Astrocyte of the spinal cord (primary cell): ENCODE measurements around the gene XRCC5.

Experiments used
- DNase-seq: peaks from one replicate; pipeline ENCODE4 v3.0.0; 2011; ENCODE audit warnings: low read depth, low spot score
- H3K4me3 ChIP-seq: 2 replicates; pipeline ENCODE4 v1.5.1; 2011; ENCODE audit warnings: low read depth, mild to moderate bottlenecking, low read length, moderate library complexity
- in situ Hi-C: cut with HindIII; loops from 2 replicates; pipeline ENCODE4 v1.10.0; 2017; ENCODE audit warnings: low sequenced_read_pairs
- TF ChIP-seq, protein P1 (sequence below): IDR thresholded peaks from 2 replicates; pipeline ENCODE4 v1.5.1; 2012; ENCODE audit warnings: low read depth, mild to moderate bottlenecking, low read length, inconsistent platforms

The XRCC5 gene

DNA sequence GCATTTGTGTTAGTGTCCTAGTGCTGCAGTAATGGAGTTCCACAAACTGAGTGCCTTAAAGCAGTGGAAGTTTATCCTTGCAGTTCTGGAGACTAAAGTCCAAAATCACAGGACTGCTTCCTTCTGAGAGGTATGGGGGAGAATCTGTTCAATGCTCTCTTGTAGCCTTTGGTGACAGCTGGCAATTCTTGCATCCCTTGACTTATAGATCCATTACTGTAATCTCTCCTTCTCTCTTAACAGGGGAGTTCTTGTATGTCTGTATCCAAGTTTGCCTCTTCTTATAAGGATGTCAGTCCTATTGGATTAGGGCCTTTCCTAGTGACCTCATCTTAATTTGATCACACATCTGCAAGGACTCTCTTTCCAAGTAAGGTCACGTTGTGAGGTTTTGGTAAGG is 69.9 kb downstream of the XRCC5 start:
- in situ Hi-C loops, result no loop called here
- TF ChIP-seq, protein P1, sequence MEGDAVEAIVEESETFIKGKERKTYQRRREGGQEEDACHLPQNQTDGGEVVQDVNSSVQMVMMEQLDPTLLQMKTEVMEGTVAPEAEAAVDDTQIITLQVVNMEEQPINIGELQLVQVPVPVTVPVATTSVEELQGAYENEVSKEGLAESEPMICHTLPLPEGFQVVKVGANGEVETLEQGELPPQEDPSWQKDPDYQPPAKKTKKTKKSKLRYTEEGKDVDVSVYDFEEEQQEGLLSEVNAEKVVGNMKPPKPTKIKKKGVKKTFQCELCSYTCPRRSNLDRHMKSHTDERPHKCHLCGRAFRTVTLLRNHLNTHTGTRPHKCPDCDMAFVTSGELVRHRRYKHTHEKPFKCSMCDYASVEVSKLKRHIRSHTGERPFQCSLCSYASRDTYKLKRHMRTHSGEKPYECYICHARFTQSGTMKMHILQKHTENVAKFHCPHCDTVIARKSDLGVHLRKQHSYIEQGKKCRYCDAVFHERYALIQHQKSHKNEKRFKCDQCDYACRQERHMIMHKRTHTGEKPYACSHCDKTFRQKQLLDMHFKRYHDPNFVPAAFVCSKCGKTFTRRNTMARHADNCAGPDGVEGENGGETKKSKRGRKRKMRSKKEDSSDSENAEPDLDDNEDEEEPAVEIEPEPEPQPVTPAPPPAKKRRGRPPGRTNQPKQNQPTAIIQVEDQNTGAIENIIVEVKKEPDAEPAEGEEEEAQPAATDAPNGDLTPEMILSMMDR, result no peak
- H3K4me3 ChIP-seq, result no peak overlapping the region
- no peak for DNase-seq

DNA sequence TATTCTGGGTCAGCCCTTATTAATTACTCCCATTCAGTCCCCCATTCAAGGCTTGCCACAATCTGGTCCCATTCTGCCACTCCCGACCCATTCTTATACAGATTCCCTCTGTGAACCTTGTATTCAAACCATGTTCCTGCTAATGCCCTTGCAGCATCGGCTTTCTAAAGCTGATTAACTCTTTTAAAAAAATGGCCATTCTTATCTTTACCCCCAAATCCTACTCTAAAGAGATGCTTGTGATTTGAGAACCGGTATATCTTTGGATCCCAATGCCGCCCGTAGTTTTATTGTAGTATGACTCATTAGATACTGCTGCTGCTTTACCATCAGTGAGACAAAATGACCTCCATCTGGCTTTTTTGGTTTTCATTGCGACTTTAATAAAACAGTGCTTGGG is 72.2 kb downstream of the XRCC5 start:
- DNase-seq, result peak; percentile 17
- H3K4me3 ChIP-seq, result no peak overlapping the region
- TF ChIP-seq, protein P1, result no peak
- in situ Hi-C loops, result no loop called here

DNA sequence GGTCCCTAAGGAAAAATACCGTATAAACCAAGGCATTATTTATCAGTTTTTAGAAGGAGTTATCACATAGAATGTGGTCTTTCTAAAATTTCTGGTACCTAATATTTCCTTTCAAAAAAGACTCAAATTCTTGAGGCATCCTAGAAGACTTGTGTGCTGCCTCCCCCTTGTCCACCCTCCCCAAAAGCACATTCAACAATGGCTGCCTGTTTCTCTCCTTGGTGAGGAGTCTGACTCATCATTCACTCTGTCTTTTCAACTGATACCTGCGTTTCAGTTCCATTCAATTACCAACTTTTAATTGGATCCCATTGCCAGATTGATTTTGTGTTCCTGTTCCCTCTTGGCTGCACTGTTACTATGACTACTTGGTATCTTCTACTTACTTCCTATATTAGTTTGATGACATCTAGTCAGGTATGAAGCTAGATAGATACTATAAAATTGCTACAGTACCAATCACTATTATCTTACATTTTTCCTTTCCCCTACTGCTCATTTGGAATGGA is 72.9 kb downstream of the XRCC5 start:
- in situ Hi-C loops, result no loop called here
- H3K4me3 ChIP-seq, result no peak overlapping the region
- DNase-seq, result no peak
- TF ChIP-seq, protein P1, result no peak

DNA sequence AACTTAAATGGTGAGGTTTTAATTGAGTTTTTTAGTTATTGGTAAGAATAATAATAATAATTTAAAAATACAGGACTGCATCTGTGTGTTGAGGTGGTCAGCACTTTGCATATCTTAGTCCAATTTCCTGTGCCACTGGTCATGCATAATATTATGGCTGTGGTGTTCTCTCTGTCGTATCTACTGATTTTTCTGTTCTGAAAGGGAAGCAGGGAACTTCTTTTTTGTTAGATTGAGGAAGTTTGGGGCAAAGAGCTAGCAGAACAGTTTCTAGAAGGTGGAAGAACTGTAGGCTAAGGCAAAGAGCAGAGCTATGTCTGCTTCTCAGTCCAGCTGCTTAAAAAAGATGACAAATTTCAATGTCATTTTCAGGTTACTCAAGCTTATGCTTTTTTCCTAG is 74.3 kb downstream of the XRCC5 start:
- DNase-seq, result no peak
- H3K4me3 ChIP-seq, result no peak overlapping the region
- in situ Hi-C loops, result no loop called here
- TF ChIP-seq, protein P1, result no peak

DNA sequence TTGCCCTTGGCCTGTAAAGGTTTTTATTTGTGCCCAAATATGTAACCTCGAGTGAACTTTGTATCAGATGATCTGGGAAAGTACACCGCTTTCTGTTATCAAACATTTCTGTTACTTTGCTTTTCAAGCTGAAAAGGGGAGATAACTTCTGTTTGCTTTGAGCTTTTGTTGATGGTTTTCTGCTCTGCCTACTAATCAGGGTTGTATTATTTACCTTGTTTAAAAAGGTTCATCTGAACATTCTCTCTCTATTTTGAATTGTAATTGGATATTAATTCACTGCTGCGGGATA is 79.4 kb downstream of the XRCC5 start:
- DNase-seq, result no peak

DNA sequence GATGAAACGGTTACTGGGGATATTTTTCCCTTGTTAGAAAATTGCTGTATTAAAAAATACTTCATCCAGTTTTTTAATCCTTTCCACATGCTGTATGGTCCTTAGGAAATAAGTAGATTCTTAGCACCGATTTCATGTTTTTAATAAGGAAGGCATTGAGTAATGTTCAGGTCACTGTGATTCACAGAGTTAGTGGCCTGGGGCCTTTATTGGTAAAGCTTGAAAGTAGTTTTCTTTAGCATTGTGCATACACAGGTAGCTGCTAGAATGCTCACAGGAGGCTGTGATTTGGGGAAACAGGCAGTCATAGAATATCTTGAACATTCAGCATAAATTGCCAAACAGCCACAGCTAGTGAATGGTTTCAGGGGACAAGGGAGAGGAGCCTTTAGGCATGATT is 79.8 kb downstream of the XRCC5 start:
- TF ChIP-seq, protein P1, result no peak
- DNase-seq, result peak; percentile 14
- no peak overlapping the region for H3K4me3 ChIP-seq
- in situ Hi-C loops, result no loop called here

More for the DNA sequence above, 79.4 kb downstream of the XRCC5 start:
- no peak overlapping the region for H3K4me3 ChIP-seq
- TF ChIP-seq, protein P1, result no peak
- in situ Hi-C loops, result no loop called here

DNA sequence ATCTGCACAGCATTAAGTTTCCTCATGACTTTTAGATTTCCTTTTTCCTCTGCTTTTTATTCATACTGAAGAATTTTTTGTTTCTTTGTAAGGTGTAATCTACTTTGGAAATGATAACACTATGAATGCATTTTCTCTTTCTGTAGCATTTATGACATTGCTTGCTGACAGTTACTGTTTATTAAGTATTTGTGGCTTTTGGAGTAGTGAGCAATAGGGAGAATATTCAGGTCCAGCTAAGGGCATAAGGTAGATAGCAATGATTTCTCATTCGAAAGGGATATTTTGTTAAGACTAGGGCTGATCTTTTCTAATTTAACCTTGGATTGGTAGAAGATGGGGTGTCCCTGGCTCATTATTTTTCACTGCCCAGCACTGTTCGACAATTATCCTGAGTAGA is 80.3 kb downstream of the XRCC5 start:
- TF ChIP-seq, protein P1, result no peak
- no peak overlapping the region for H3K4me3 ChIP-seq
- DNase-seq, result no peak
- in situ Hi-C loops, result no loop called here
